ENCODE data around the gene MGLL.

The MGLL gene

GRCh38 chr3:127754411-127755304, 67.7 kb downstream of the MGLL start:
- DNase-seq (ENCODE audit: low read depth), result no peak

- DNase-seq (ENCODE audit: low read depth), result no peak
These were observed 68.4 kb downstream of the MGLL start for GRCh38 chr3:127753898-127754410.

- DNase-seq (ENCODE audit: low read depth), result no peak
These were observed 69.0 kb downstream of the MGLL start for GRCh38 chr3:127753338-127753737.

- no peak for DNase-seq (ENCODE audit: low read depth)
These were observed 70.5 kb downstream of the MGLL start for GRCh38 chr3:127751782-127752181.

- no peak for DNase-seq (ENCODE audit: low read depth)
These were observed 71.1 kb downstream of the MGLL start for GRCh38 chr3:127751163-127751621.

- peak; percentile 96 for DNase-seq (ENCODE audit: low read depth)
These were observed 71.9 kb downstream of the MGLL start for GRCh38 chr3:127750226-127751031.

GRCh38 chr3:127749787-127750225, 72.5 kb downstream of the MGLL start:
- DNase-seq (ENCODE audit: low read depth), result no peak

GRCh38 chr3:127749361-127749760, 73.0 kb downstream of the MGLL start:
- DNase-seq (ENCODE audit: low read depth), result no peak

GRCh38 chr3:127748754-127749327, 73.5 kb downstream of the MGLL start:
- DNase-seq (ENCODE audit: low read depth), result no peak

GRCh38 chr3:127747751-127748521, 74.4 kb downstream of the MGLL start:
- peak; percentile 91 for DNase-seq (ENCODE audit: low read depth)

GRCh38 chr3:127747066-127747465, 75.2 kb downstream of the MGLL start:
- no peak for DNase-seq (ENCODE audit: low read depth)

GRCh38 chr3:127746400-127747057, 75.8 kb downstream of the MGLL start:
- DNase-seq (ENCODE audit: low read depth), result no peak

GRCh38 chr3:127745656-127746399, 76.5 kb downstream of the MGLL start:
- DNase-seq (ENCODE audit: low read depth), result no peak

- no peak for DNase-seq (ENCODE audit: low read depth)
These were observed 77.4 kb downstream of the MGLL start for GRCh38 chr3:127744875-127745274.

GRCh38 chr3:127744253-127744815, 78.0 kb downstream of the MGLL start:
- no peak for DNase-seq (ENCODE audit: low read depth)

- DNase-seq (ENCODE audit: low read depth), result no peak
These were observed 78.7 kb downstream of the MGLL start for GRCh38 chr3:127743351-127744252.

- no peak for DNase-seq (ENCODE audit: low read depth)
These were observed 79.7 kb downstream of the MGLL start for GRCh38 chr3:127742580-127742979.

- DNase-seq (ENCODE audit: low read depth), result no peak
These were observed 80.6 kb downstream of the MGLL start for GRCh38 chr3:127741690-127742089.

- DNase-seq (ENCODE audit: low read depth), result no peak
These were observed 81.1 kb downstream of the MGLL start for GRCh38 chr3:127741246-127741645.

Data from HS-5 (cell line).